OCI-LY7 (cell line): ENCODE measurements around the gene TSHZ2. TPM values are rescaled to one million over a fixed set of nuclear protein-coding genes. Genes with fewer than 3 reads are reported as not detected.

ENCODE experiments used
- BruUV-seq: library from RNA; stranded (reverse); fragments of 400-500 nt; replicated peaks from 2 replicates; lab custom pipeline; 2021; lab: Mats Ljungman, UMichigan
- CTCF ChIA-PET: fragments of 300-600 bp; sonication (Branson Sonifier 250); formaldehyde crosslinking; loops from one replicate; lab custom pipeline; 2022; ENCODE audit warnings: antibody characterized with exemption; ENCODE audit not compliant: unreplicated experiment; lab: Charles Lee
- POLR2A ChIA-PET: fragments of 300-600 bp; sonication (Branson Sonifier 250); formaldehyde crosslinking; loops from one replicate; lab custom pipeline; 2022; ENCODE audit warnings: antibody characterized with exemption; lab: Charles Lee
- DNase-seq: peaks from one replicate; pipeline ENCODE4 v3.0.0-alpha.2; 2015; ENCODE audit warnings: low spot score
- H2AFZ ChIP-seq: fragments of 200-600 bp; sonication (generic), shearing (Covaris generic); 2 replicates; pipeline ENCODE4 v1.6.1; 2014; ENCODE audit warnings: mild to moderate bottlenecking, antibody characterized with exemption, low read length, moderate library complexity
- H3K27ac ChIP-seq: fragments of 200-600 bp; sonication (generic); 2 replicates; pipeline ENCODE4 v1.5.1; 2014; ENCODE audit warnings: mixed run types, low read depth, mild to moderate bottlenecking, moderate library complexity, low read length, inconsistent platforms; ENCODE audit not compliant: poor library complexity, severe bottlenecking
- H3K36me3 ChIP-seq: fragments of 200-600 bp; sonication (generic); 2 replicates; pipeline ENCODE4 v1.6.1; 2014; ENCODE audit warnings: mild to moderate bottlenecking, antibody characterized with exemption, low read length, moderate library complexity, mixed read lengths; ENCODE audit not compliant: insufficient read depth
- H3K4me1 ChIP-seq: fragments of 200-600 bp; sonication (generic); 2 replicates; pipeline ENCODE4 v1.5.1; 2014; ENCODE audit warnings: mild to moderate bottlenecking, low read length; ENCODE audit not compliant: insufficient read depth, poor library complexity, severe bottlenecking
- H3K4me2 ChIP-seq: fragments of 200-600 bp; sonication (generic); 2 replicates; pipeline ENCODE4 v1.6.1; 2014; ENCODE audit warnings: mild to moderate bottlenecking, low read length
- H3K4me3 ChIP-seq: fragments of 200-600 bp; sonication (generic); 2 replicates; pipeline ENCODE4 v1.5.1; 2014; ENCODE audit warnings: mild to moderate bottlenecking, low read depth, low read length; ENCODE audit not compliant: poor library complexity, severe bottlenecking
- H3K79me2 ChIP-seq: fragments of 200-600 bp; sonication (generic); 2 replicates; pipeline ENCODE4 v1.6.1; 2016; ENCODE audit warnings: low read depth, mild to moderate bottlenecking, low read length, moderate library complexity, mixed read lengths; ENCODE audit not compliant: insufficient read depth
- H3K9me2 ChIP-seq: fragments of 200-600 bp; sonication (generic); 2 replicates; pipeline ENCODE4 v1.6.1; 2016; ENCODE audit warnings: mild to moderate bottlenecking, low read length, mixed read lengths; ENCODE audit not compliant: insufficient read depth
- H3K9me3 ChIP-seq: fragments of 200-600 bp; sonication (generic); 2 replicates; pipeline ENCODE4 v1.6.1; 2014; ENCODE audit warnings: mild to moderate bottlenecking, mixed run types, low read length, mixed read lengths
- H4K20me1 ChIP-seq: fragments of 200-600 bp; sonication (generic); 2 replicates; pipeline ENCODE4 v1.6.1; 2014; ENCODE audit warnings: mild to moderate bottlenecking, antibody characterized with exemption, low read length, moderate library complexity, mixed read lengths; ENCODE audit not compliant: insufficient read depth
- CTCF ChIP-seq: fragments of 200-600 bp; sonication (generic); conservative IDR thresholded peaks from 2 replicates; pipeline ENCODE4 v1.5.1; 2014; ENCODE audit warnings: mild to moderate bottlenecking, antibody characterized with exemption, low read length, moderate library complexity, mixed read lengths
- EZH2phosphoT487 ChIP-seq: fragments of 200-600 bp; sonication (generic); IDR thresholded peaks from 2 replicates; pipeline ENCODE4 v1.6.1; 2018; ENCODE audit warnings: low read depth, borderline replicate concordance, mild to moderate bottlenecking, mixed run types, antibody characterized with exemption, low read length, moderate library complexity, mixed read lengths
- intact Hi-C: fragments of 100-400 bp; cut with micrococcal nuclease; formaldehyde crosslinking; loops from one replicate; pipeline ENCODE4 v1.10.0; 2022; ENCODE audit not compliant: unreplicated experiment
- total RNA-seq, 2 experiments: library from RNA; depleted of rRNA in 1 of 2; stranded (reverse); fragments of >200 nt in 1 of 2; shearing (Covaris generic) in 1 of 2; gene quantifications; 2 replicates each; pipeline ENCODE4 v1.2.3, GENCODE V29; 2014 to 2022

TSHZ2 gene
- total RNA-seq, 2 experiments from 2014 or later = not detected

- Histone ChIP-seq H3K4me3 (no peak overlapping the region), H3K9me3 (no peaks in the 10 kb centered on the region), H3K27ac (no peak overlapping the region), H3K36me3 (no peaks in the 10 kb centered on the region), H3K79me2 (no peaks in the 10 kb centered on the region), H2AFZ (no peak overlapping the region), H3K4me1 (no peaks in the 10 kb centered on the region), H4K20me1 (no peaks in the 10 kb centered on the region), H3K4me2 (no peak overlapping the region), H3K9me2 (no peaks in the 10 kb centered on the region; the same call in 1 of the 2 replicates)
- POLR2A ChIA-PET = no interaction called here
- DNase-seq = no peak
- intact Hi-C loops = no loop called here
- CTCF ChIA-PET = no interaction called here
- no TSS peak for BruUV-seq
- TF ChIP-seq CTCF (no peak), EZH2phosphoT487 (no peak)
Observed at GRCh38 chr20:53064935-53065334, 92.8 kb downstream of the TSHZ2 start.

GRCh38 chr20:53068241-53068640, 96.1 kb downstream of the TSHZ2 start:
- Histone ChIP-seq H3K27ac (no peak overlapping the region), H2AFZ (no peak overlapping the region), H3K9me2 (no peaks in the 10 kb centered on the region; the same call in 1 of the 2 replicates), H4K20me1 (no peaks in the 10 kb centered on the region), H3K4me2 (no peak overlapping the region), H3K4me1 (peaks cover 11% of the 10 kb centered on the region), H3K9me3 (no peaks in the 10 kb centered on the region), H3K79me2 (no peaks in the 10 kb centered on the region), H3K4me3 (no peak overlapping the region), H3K36me3 (no peaks in the 10 kb centered on the region)
- BruUV-seq = no TSS peak
- POLR2A ChIA-PET = no interaction called here
- CTCF ChIA-PET = no interaction called here
- no peak for TF ChIP-seq EZH2phosphoT487
- no peak for TF ChIP-seq CTCF
- intact Hi-C loops = no loop called here
- DNase-seq = no peak

GRCh38 chr20:53069132-53069531, 97.0 kb downstream of the TSHZ2 start:
- no peak overlapping the region for H3K27ac ChIP-seq
- H3K9me3 ChIP-seq = no peaks in the 10 kb centered on the region
- H3K4me2 ChIP-seq = no peak overlapping the region
- DNase-seq = no peak
- H3K4me3 ChIP-seq = no peak overlapping the region
- intact Hi-C loops = no loop called here
- CTCF ChIA-PET = no interaction called here
- H3K36me3 ChIP-seq = no peaks in the 10 kb centered on the region
- H4K20me1 ChIP-seq = no peaks in the 10 kb centered on the region
- no peaks in the 10 kb centered on the region; the same call in 1 of the 2 replicates for H3K9me2 ChIP-seq
- peak overlapping the region; percentile 95; the same call in 1 of the 2 replicates for H2AFZ ChIP-seq
- BruUV-seq = no TSS peak
- POLR2A ChIA-PET = no interaction called here
- no peaks in the 10 kb centered on the region for H3K79me2 ChIP-seq
- no peak for TF ChIP-seq EZH2phosphoT487
- TF ChIP-seq CTCF = no peak
- peaks cover 11% of the 10 kb centered on the region for H3K4me1 ChIP-seq
